PC-9 (cell line): ENCODE data around the gene SLC16A12.

Experiments used
- EZH2 ChIP-seq: fragments of 200-600 bp; sonication (generic); IDR thresholded peaks from 2 replicates; pipeline ENCODE4 v1.8.0; 2017; ENCODE audit warnings: antibody characterized with exemption, low read depth
- TF ChIP-seq, protein P1 (sequence below): fragments of 200-600 bp; sonication (generic); conservative IDR thresholded peaks from 2 replicates; pipeline ENCODE4 v1.6.1; 2017; ENCODE audit warnings: mixed run types, antibody characterized with exemption, mild to moderate bottlenecking, moderate library complexity

DNA sequence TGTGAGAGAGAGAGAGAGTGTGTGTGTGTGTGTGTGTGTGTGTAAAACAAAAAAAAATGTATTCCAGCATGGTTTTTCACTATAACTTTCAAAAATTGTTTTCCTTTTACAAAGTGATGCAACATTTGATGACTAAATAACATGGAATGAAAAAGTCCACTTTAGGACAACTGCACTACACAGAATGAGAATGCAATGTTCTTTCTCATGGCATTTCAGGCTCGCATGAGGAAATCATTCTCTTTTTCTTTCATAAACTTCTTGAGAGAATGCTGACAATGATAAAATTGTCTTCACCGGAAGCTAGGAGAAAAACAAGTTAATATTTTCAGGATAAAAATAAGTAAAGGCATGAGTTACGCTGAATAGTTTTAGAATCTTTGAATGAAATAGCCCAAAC, 53.7 kb downstream of the SLC16A12 start:
- no peak for TF ChIP-seq EZH2
- TF ChIP-seq, protein P1, sequence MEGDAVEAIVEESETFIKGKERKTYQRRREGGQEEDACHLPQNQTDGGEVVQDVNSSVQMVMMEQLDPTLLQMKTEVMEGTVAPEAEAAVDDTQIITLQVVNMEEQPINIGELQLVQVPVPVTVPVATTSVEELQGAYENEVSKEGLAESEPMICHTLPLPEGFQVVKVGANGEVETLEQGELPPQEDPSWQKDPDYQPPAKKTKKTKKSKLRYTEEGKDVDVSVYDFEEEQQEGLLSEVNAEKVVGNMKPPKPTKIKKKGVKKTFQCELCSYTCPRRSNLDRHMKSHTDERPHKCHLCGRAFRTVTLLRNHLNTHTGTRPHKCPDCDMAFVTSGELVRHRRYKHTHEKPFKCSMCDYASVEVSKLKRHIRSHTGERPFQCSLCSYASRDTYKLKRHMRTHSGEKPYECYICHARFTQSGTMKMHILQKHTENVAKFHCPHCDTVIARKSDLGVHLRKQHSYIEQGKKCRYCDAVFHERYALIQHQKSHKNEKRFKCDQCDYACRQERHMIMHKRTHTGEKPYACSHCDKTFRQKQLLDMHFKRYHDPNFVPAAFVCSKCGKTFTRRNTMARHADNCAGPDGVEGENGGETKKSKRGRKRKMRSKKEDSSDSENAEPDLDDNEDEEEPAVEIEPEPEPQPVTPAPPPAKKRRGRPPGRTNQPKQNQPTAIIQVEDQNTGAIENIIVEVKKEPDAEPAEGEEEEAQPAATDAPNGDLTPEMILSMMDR, result no peak
